Sigmoid colon (tissue), 4 donors: Measurements from ENCODE around the gene FRAS1.

ENCODE experiments used
- EP300 ChIP-seq, 4 donors: sonication (generic); formaldehyde crosslinking; IDR thresholded peaks; one replicate each; pipeline ENCODE4 v1.6.1; 2017; ENCODE audit warnings: antibody characterized with exemption in 4 of 4
- TF ChIP-seq, protein P1 (sequence below), 4 experiments: fragments of 450-650 bp in 3 of 4; fragments of 200-600 bp in 1 of 4; IDR thresholded peaks; one replicate each; pipeline ENCODE4 v1.5.1; 2016 to 2019; ENCODE audit warnings: antibody characterized with exemption in 4 of 4, mild to moderate bottlenecking in 3 of 4, moderate library complexity in 2 of 4

- TF ChIP-seq, protein P1, sequence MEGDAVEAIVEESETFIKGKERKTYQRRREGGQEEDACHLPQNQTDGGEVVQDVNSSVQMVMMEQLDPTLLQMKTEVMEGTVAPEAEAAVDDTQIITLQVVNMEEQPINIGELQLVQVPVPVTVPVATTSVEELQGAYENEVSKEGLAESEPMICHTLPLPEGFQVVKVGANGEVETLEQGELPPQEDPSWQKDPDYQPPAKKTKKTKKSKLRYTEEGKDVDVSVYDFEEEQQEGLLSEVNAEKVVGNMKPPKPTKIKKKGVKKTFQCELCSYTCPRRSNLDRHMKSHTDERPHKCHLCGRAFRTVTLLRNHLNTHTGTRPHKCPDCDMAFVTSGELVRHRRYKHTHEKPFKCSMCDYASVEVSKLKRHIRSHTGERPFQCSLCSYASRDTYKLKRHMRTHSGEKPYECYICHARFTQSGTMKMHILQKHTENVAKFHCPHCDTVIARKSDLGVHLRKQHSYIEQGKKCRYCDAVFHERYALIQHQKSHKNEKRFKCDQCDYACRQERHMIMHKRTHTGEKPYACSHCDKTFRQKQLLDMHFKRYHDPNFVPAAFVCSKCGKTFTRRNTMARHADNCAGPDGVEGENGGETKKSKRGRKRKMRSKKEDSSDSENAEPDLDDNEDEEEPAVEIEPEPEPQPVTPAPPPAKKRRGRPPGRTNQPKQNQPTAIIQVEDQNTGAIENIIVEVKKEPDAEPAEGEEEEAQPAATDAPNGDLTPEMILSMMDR (IDR thresholded peaks at IDR 0.05): no peak
- no peak for TF ChIP-seq EP300 (IDR thresholded peaks at IDR 0.05)
Measured at GRCh38 chr4:78065508-78066192, 8.5 kb downstream of the FRAS1 start.
